H1 (cell line): ENCODE data around the gene CCDC63.

ENCODE experiments used
- CTCF ChIP-seq, 3 experiments: IDR thresholded peaks; 1 replicate in 2 of 3; 2 replicates in 1 of 3; pipeline versions ENCODE4 v1.5.1 to v1.6.1; 2011; ENCODE audit warnings: low read length in 3 of 3, mild to moderate bottlenecking in 3 of 3, inconsistent platforms in 2 of 3, low read depth in 1 of 3, moderate library complexity in 1 of 3; ENCODE audit not compliant: insufficient read depth in 1 of 3; ENCODE audit errors: control extremely low read depth in 1 of 3
- FOSL1 ChIP-seq: IDR thresholded peaks from 2 replicates; pipeline ENCODE4 v1.6.1; 2011; ENCODE audit warnings: mild to moderate bottlenecking, low read depth, low read length, moderate library complexity; ENCODE audit not compliant: insufficient read depth
- GTF2F1 ChIP-seq: IDR thresholded peaks from 2 replicates; pipeline ENCODE4 v1.6.1; 2012; ENCODE audit warnings: low read depth, low read length, improper control_type of control experiment, borderline replicate concordance
- MAX ChIP-seq: IDR thresholded peaks from 2 replicates; pipeline ENCODE4 v1.6.1; 2012; ENCODE audit warnings: inconsistent platforms
- RFX5 ChIP-seq: IDR thresholded peaks from 2 replicates; pipeline ENCODE4 v1.6.1; 2011; ENCODE audit warnings: low read depth, low read length, improper control_type of control experiment, borderline replicate concordance

- no peak for TF ChIP-seq CTCF (IDR thresholded peaks at IDR 0.05; ENCODE audit: control extremely low read depth in 1 of 3, insufficient read depth in 1 of 3, low read depth in 1 of 3, low read length in 3 of 3)
- TF ChIP-seq RFX5 = no peak
- TF ChIP-seq FOSL1 = no peak
- TF ChIP-seq GTF2F1 = no peak
- TF ChIP-seq MAX = no peak
These were observed 75.9 kb downstream of the CCDC63 start for GRCh38 chr12:110922652-110923051.
